GM18873 (cell line): ENCODE measurements around the gene HTRA1.

ENCODE experiments used
- ATAC-seq: cut with Tn5 transposase; IDR thresholded peaks from one replicate; pipeline ENCODE4 v1.9.1; 2021; ENCODE audit warnings: mild to moderate bottlenecking, moderate library complexity, moderate number of reproducible peaks; ENCODE audit not compliant: unreplicated experiment, low FRiP score

Gene HTRA1

GRCh38 chr10:122514045-122514840, 52.9 kb downstream of the HTRA1 start:
- ATAC-seq = no peak

GRCh38 chr10:122515022-122515424, 53.7 kb downstream of the HTRA1 start:
- no peak for ATAC-seq

GRCh38 chr10:122515588-122516231, 54.4 kb downstream of the HTRA1 start:
- ATAC-seq = no peak

- no peak for ATAC-seq
Observed at GRCh38 chr10:122516734-122517133, 55.4 kb downstream of the HTRA1 start.

GRCh38 chr10:122519144-122519543, 57.8 kb downstream of the HTRA1 start:
- ATAC-seq = no peak

- ATAC-seq = no peak
Observed at GRCh38 chr10:122519873-122520272, 58.5 kb downstream of the HTRA1 start.

GRCh38 chr10:122521011-122521410, 59.7 kb downstream of the HTRA1 start:
- no peak for ATAC-seq

GRCh38 chr10:122524811-122525210, 63.5 kb downstream of the HTRA1 start:
- ATAC-seq = no peak

- no peak for ATAC-seq
Observed at GRCh38 chr10:122525788-122526187, 64.4 kb downstream of the HTRA1 start.

- no peak for ATAC-seq
Observed at GRCh38 chr10:122526892-122527291, 65.5 kb downstream of the HTRA1 start.

GRCh38 chr10:122530177-122530576, 68.8 kb downstream of the HTRA1 start:
- no peak for ATAC-seq

GRCh38 chr10:122531261-122531660, 69.9 kb downstream of the HTRA1 start:
- ATAC-seq = no peak

GRCh38 chr10:122531939-122532338, 70.6 kb downstream of the HTRA1 start:
- ATAC-seq = no peak

GRCh38 chr10:122532601-122533296, 71.4 kb downstream of the HTRA1 start:
- ATAC-seq = no peak

- no peak for ATAC-seq
Observed at GRCh38 chr10:122537545-122537944, 76.2 kb downstream of the HTRA1 start.

- ATAC-seq = no peak
Observed at GRCh38 chr10:122541541-122542002, 80.2 kb downstream of the HTRA1 start.

GRCh38 chr10:122543676-122544445, 82.5 kb downstream of the HTRA1 start:
- no peak for ATAC-seq

GRCh38 chr10:122544493-122544892, 83.1 kb downstream of the HTRA1 start:
- no peak for ATAC-seq

GRCh38 chr10:122546242-122546641, 84.9 kb downstream of the HTRA1 start:
- no peak for ATAC-seq

GRCh38 chr10:122548407-122549085, 87.2 kb downstream of the HTRA1 start:
- no peak for ATAC-seq
